Right ventricle myocardium inferior (tissue), 1 donor: ENCODE results near the gene IFNA5. TPM values are rescaled to one million over a fixed set of nuclear protein-coding genes. Genes with fewer than 3 reads are reported as not detected.

Experiments used
- ATAC-seq: fragments of 200-7000 bp; cut with Tn5 transposase; one replicate; pipeline ENCODE4 v1.9.1; 2020; ENCODE audit warnings: mild to moderate bottlenecking, moderate library complexity
- DNase-seq: peaks from one replicate; pipeline ENCODE4 v3.0.0; 2021; ENCODE audit errors: missing footprints
- intact Hi-C: fragments of 100-400 bp; cut with DNase I; formaldehyde crosslinking; loops from one replicate; pipeline ENCODE4 v1.11.0; 2022
- total RNA-seq: library from RNA; stranded (reverse); fragmentation: NEBNext Ultra II Directional; extraction: Animal tissue kit (Norgen Biotek cat#: 25700); gene quantifications from one replicate; pipeline ENCODE4 v1.2.1, GENCODE V29; 2021
- donor health status: DM: no; HTN: yes; CAD: no; lungs with severe emphysema.

IFNA5 gene
- total RNA-seq, 1 donor from 2014 or later = not detected

- no peak for DNase-seq
- ATAC-seq = no peak
- intact Hi-C loops = no loop called here
Observed at GRCh38 chr9:21311889-21312288, 6.8 kb upstream of the IFNA5 start.

GRCh38 chr9:21295992-21296391 lies 9.1 kb downstream of the IFNA5 start:
- intact Hi-C loops = no loop called here
- no peak for DNase-seq
- no peak for ATAC-seq

- intact Hi-C loops = no loop called here
- ATAC-seq (no peak), DNase-seq (no peak)
Observed at GRCh38 chr9:21294904-21295538, 10.1 kb downstream of the IFNA5 start.

GRCh38 chr9:21294364-21294774 lies 10.7 kb downstream of the IFNA5 start:
- ATAC-seq (no peak), DNase-seq (no peak)
- intact Hi-C loops = no loop called here

- intact Hi-C loops = no loop called here
- DNase-seq (no peak), ATAC-seq (no peak)
Observed at GRCh38 chr9:21289848-21290247, 15.3 kb downstream of the IFNA5 start.

GRCh38 chr9:21287280-21287679 lies 17.8 kb downstream of the IFNA5 start:
- ATAC-seq (no peak), DNase-seq (no peak)

GRCh38 chr9:21286659-21287058 lies 18.5 kb downstream of the IFNA5 start:
- intact Hi-C loops = no loop called here
- ATAC-seq = no peak
- no peak for DNase-seq

More at GRCh38 chr9:21287280-21287679, 17.8 kb downstream of the IFNA5 start:
- intact Hi-C loops = no loop called here

GRCh38 chr9:21286099-21286498 lies 19.0 kb downstream of the IFNA5 start:
- intact Hi-C loops = no loop called here
- ATAC-seq = no peak
- DNase-seq = no peak

GRCh38 chr9:21281275-21281674 lies 23.8 kb downstream of the IFNA5 start:
- intact Hi-C loops = no loop called here
- no peak for ATAC-seq
- no peak for DNase-seq

GRCh38 chr9:21268347-21268657 lies 36.8 kb downstream of the IFNA5 start:
- no peak for ATAC-seq
- intact Hi-C loops = no loop called here
- no peak for DNase-seq

GRCh38 chr9:21267485-21268346 lies 37.4 kb downstream of the IFNA5 start:
- no peak for ATAC-seq

GRCh38 chr9:21266733-21267484 lies 38.2 kb downstream of the IFNA5 start:
- no peak for ATAC-seq
- intact Hi-C loops = no loop called here
- DNase-seq = no peak

More at GRCh38 chr9:21267485-21268346, 37.4 kb downstream of the IFNA5 start:
- intact Hi-C loops = no loop called here
- DNase-seq = no peak

GRCh38 chr9:21265421-21266189 lies 39.5 kb downstream of the IFNA5 start:
- intact Hi-C loops = no loop called here
- ATAC-seq (no peak), DNase-seq (no peak)

GRCh38 chr9:21255538-21256212 lies 49.4 kb downstream of the IFNA5 start:
- intact Hi-C loops = no loop called here
- DNase-seq (no peak), ATAC-seq (no peak)

Other genes with a start within 250 kb of the IFNA5 start
- not detected for gene IFNB1, start 227.4 kb downstream of the IFNA5 start, total RNA-seq
- gene IFNW1, start 163.5 kb downstream of the IFNA5 start, total RNA-seq = not detected
- gene IFNA21, start 138.7 kb downstream of the IFNA5 start, total RNA-seq = not detected
- gene IFNA4, start 117.7 kb downstream of the IFNA5 start, total RNA-seq = not detected
- gene IFNA7, start 103.1 kb downstream of the IFNA5 start, total RNA-seq = not detected
- not detected for gene IFNA10, start 98.2 kb downstream of the IFNA5 start, total RNA-seq
- not detected for gene IFNA16, start 88.0 kb downstream of the IFNA5 start, total RNA-seq
- not detected for gene IFNA17, start 77.1 kb downstream of the IFNA5 start, total RNA-seq
- gene IFNA14, start 65.3 kb downstream of the IFNA5 start, total RNA-seq = not detected
- 12.2 TPM for gene KLHL9, start 30.1 kb upstream of the IFNA5 start, total RNA-seq
- not detected for gene IFNA6, start 45.6 kb upstream of the IFNA5 start, total RNA-seq
- gene IFNA13, start 62.7 kb upstream of the IFNA5 start, total RNA-seq = not detected
- gene IFNA2, start 80.1 kb upstream of the IFNA5 start, total RNA-seq = not detected
- gene IFNA8, start 103.8 kb upstream of the IFNA5 start, total RNA-seq = not detected
- not detected for gene IFNA1, start 135.1 kb upstream of the IFNA5 start, total RNA-seq
- gene IFNE, start 177.0 kb upstream of the IFNA5 start, total RNA-seq = not detected